AG09309 (cell line): ENCODE results near the gene CEP350.

Experiments
- DNase-seq: peaks from one replicate; pipeline ENCODE4 v3.0.0-alpha.2; 2010; ENCODE audit warnings: low read depth
- H3K4me3 ChIP-seq: 2 replicates; pipeline ENCODE4 v1.5.1; 2011; ENCODE audit warnings: mild to moderate bottlenecking, low read depth, low read length, moderate library complexity; ENCODE audit not compliant: control insufficient read depth
- CTCF ChIP-seq: IDR thresholded peaks from 2 replicates; pipeline ENCODE4 v1.5.1; 2011; ENCODE audit warnings: mild to moderate bottlenecking, low read depth, low read length, inconsistent platforms; ENCODE audit not compliant: insufficient read depth, control insufficient read depth; ENCODE audit errors: missing control alignments

The CEP350 gene

GRCh38 chr1:180092931-180093650 is 138.5 kb downstream of the CEP350 start:
- no peak overlapping the region for H3K4me3 ChIP-seq
- DNase-seq: peak; percentile 17
- no peak for TF ChIP-seq CTCF

GRCh38 chr1:180094705-180095295 is 140.2 kb downstream of the CEP350 start:
- H3K4me3 ChIP-seq: no peak overlapping the region
- no peak for TF ChIP-seq CTCF
- DNase-seq: no peak

GRCh38 chr1:180096584-180097325 is 142.1 kb downstream of the CEP350 start:
- no peak overlapping the region for H3K4me3 ChIP-seq
- no peak for TF ChIP-seq CTCF
- DNase-seq: no peak

- no peak for DNase-seq
- no peak for TF ChIP-seq CTCF
- no peak overlapping the region for H3K4me3 ChIP-seq
Measured at GRCh38 chr1:180097326-180097605, 142.7 kb downstream of the CEP350 start.

GRCh38 chr1:180101411-180101810 is 146.8 kb downstream of the CEP350 start:
- no peak for DNase-seq
- no peak for TF ChIP-seq CTCF
- H3K4me3 ChIP-seq: no peak overlapping the region

- no peak for DNase-seq
- no peak overlapping the region for H3K4me3 ChIP-seq
- TF ChIP-seq CTCF: no peak
Measured at GRCh38 chr1:180103819-180104218, 149.2 kb downstream of the CEP350 start.
